Astrocyte (in vitro differentiated cells and primary cell): Measurements from ENCODE around the gene C1orf167.

ENCODE experiments used
- EZH2 ChIP-seq: IDR thresholded peaks from 2 replicates; pipeline ENCODE4 v1.6.1; 2012; ENCODE audit warnings: mild to moderate bottlenecking, low read length, inconsistent platforms; ENCODE audit not compliant: insufficient read depth
- TF ChIP-seq, protein P1 (sequence below): IDR thresholded peaks from 2 replicates; pipeline ENCODE4 v1.5.1; 2011; ENCODE audit warnings: low read depth, mild to moderate bottlenecking, inconsistent platforms, low read length, moderate library complexity; ENCODE audit not compliant: insufficient read depth

DNA sequence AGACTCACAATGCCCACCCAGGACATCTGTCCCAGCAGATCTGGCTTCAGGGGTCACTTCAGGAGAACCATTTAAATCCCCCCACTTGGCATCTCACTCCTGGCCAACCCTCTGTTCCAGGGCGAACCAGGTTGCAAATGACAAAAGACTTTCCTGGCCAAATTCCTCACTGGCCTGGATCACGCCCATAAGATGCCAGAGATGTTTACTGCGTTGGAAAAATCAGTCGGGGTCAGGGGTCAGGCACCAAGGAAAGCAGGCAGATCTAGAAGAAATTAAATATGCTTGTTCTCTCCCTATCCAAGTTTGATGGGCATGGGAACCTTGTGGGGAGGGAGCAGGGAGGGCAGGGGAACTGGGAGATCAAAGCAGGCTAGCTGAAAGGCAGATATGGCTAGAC, 40.7 kb upstream of the C1orf167 start:
- TF ChIP-seq, protein P1, sequence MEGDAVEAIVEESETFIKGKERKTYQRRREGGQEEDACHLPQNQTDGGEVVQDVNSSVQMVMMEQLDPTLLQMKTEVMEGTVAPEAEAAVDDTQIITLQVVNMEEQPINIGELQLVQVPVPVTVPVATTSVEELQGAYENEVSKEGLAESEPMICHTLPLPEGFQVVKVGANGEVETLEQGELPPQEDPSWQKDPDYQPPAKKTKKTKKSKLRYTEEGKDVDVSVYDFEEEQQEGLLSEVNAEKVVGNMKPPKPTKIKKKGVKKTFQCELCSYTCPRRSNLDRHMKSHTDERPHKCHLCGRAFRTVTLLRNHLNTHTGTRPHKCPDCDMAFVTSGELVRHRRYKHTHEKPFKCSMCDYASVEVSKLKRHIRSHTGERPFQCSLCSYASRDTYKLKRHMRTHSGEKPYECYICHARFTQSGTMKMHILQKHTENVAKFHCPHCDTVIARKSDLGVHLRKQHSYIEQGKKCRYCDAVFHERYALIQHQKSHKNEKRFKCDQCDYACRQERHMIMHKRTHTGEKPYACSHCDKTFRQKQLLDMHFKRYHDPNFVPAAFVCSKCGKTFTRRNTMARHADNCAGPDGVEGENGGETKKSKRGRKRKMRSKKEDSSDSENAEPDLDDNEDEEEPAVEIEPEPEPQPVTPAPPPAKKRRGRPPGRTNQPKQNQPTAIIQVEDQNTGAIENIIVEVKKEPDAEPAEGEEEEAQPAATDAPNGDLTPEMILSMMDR = no peak
- no peak for TF ChIP-seq EZH2
